HG03571 (cell line): ENCODE measurements around the gene RASA4B.
"Not testable (repeated sequence)": the region's sequence is repeated elsewhere in the genome, so short reads cannot be mapped to it uniquely, and the experiment has no call there.

Experiments used
- ATAC-seq: cut with Tn5 transposase; IDR thresholded peaks from one replicate; pipeline ENCODE4 v1.9.1; 2021; ENCODE audit not compliant: unreplicated experiment

Gene RASA4B

GRCh38 chr7:102512642-102513221 lies 4.8 kb downstream of the RASA4B start:
- ATAC-seq, result not testable (repeated sequence)

GRCh38 chr7:102511860-102512522 lies 5.6 kb downstream of the RASA4B start:
- ATAC-seq, result not testable (repeated sequence)

DNA sequence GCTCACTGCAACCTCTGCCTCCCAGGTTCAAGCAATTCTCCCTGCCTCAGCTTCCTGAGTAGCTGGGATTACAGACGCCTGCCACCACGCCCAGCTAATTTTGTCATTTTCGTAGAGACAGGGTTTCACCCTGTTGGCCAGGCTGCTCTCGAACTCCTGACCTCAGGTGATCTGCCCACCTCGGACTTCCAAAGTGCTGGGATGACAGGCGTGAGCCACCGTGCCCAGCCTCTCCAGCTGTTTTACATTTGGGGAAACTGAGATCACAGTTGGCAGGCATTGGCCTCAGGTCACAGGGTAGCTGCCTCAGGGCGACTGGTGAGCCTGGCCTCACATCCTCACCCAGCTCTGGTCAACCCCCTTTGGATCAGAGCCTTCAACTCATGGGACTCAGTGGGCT lies 7.0 kb downstream of the RASA4B start:
- ATAC-seq, result not testable (repeated sequence)

DNA sequence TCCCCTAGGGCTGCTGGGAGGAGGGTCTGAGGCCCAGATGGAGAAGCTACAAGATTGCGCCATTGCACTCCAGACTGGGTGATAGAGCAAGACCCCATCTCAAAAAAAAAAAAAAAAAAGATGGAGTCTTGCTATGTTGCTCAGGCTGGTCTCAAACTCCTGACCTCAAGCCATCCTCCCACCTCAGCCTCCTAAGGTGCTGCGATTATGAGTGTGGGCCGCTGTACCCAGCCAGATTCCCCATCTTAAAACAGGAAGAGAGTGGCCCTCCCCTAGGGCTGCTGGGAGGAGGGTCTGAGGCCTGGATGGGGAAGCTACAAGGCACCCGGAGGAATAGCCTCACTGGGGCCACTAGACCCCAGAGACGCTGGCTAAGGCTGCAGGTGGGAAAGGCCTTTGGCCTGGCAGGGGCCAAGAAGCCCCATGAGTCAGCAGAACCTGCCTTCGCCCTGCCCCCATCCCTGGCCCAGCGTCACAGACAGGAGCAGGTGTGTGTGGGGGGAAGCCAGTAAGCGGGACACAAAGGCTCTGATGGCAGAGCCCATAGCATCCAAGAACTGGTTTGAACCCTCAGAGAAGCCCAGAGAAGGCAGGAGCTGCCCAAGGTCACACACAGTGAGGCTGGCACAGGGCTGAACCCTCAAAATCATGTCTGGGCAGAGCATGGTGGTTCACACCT lies 10.0 kb downstream of the RASA4B start:
- not testable (repeated sequence) for ATAC-seq

DNA sequence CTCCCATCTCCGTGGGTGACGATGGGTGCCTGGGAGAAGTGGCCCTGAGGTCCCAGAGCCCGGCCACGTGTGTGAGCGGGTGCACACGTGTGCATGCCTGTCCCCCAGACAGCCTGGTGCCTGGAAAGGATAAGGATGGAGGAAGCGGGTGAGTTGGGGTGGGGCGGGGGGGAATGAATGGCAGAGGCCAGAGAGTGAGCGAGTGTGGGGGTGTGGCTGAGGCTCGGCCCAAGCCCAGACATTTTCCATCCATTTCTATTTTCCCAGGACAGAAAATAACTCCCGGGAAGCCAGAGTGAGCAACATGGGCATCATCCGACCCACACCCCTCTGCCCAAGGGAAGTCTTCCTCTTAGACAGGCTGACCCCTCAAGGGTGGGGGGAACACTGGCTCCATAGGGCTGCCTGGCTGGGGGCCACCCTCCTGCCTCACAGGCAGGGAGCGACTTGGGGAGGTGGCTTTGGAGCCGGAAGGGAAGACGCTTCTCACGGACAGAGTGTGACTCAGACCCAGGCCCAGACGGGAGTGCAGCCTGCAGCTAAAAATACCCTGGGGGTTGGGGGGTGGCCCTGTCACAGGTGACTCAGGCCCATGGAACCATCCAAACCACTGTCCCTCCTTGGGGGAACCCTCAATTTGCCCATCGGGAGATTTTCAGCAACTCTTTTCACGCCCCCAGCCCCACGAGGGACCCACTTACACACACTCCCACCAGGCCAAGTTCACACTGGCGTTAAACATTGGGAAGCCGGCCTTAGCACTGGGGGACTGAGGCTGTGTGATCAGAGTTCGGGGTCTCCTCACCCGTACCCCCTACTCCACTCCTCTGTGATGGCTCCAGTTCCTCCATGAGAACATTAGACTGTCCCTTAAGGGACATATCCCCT lies 12.0 kb downstream of the RASA4B start:
- ATAC-seq, result not testable (repeated sequence)

DNA sequence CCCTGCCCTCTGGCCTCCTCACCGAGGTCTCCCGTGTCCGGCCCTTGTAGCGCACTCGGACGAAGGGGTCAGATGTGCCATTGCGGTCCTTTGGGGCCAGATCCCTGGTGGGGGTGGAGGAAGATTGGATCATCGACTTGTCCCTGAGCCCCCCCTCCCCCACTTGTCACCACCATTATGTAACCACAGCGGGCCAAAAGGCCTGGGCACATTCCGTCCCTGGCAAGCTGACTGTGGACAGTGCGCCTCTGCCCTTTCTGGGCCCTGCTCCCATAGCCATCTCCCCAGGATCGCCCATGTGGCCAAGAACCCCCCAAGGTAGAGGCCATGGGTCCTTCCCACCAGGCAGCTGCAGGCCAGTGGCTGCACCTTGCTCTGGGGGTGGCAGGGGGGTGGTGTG lies 14.4 kb downstream of the RASA4B start:
- ATAC-seq, result not testable (repeated sequence)

- not testable (repeated sequence) for ATAC-seq
Measured at GRCh38 chr7:102498321-102498720, 19.3 kb downstream of the RASA4B start.

DNA sequence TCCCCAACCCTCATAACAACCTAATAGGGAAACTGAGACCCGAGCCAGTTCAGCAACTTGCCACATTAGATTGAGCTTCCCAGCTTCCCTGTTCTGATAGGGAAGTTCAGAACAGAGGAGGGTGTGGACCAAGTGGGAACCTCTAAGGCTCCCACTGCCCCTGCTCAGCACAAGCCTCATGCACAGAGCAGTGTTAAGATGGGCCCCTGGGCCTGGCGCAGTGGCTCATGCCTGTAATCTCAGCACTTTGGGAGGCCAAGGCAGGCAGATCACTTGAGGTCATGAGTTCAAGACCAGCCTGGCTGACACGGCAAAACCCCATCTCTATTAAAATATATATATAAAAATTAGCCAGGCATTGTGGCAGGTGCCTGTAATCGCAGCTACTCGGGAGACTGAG lies 20.3 kb downstream of the RASA4B start:
- not testable (repeated sequence) for ATAC-seq

- ATAC-seq, result not testable (repeated sequence)
Measured at GRCh38 chr7:102496861-102497260, 20.7 kb downstream of the RASA4B start.

DNA sequence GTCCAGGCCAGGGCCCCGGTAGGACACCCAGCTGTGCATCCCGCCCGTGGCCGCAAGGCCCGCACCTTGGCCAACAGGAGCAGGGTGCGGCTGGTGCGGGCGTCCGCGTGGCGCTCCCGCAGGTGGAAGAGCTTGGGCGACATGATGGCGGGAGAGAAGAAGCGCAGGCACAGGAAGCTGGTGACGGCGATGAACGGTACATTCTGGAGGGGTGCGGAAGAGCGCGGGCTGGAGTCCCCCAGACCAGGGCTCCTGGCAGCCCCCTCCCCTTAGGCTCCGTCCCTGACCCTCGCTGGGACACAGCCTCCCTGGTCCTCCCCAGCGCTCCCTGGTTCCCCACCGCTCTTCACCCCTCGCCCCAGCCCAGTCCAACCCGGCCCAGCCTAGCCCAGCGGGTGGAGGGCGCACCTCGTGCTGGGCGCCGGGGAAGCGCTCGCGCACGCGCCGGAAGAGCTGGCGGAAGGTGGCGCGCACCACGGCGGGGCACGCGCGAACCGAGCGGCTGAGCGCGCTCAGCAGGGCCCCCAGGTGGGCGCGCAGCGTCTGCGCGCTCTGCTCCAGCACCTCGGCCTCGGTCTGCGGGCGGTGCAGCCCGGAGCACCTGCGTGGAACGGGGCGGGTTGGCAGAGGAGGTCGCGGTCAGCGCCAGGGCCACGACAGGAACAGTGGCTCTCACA lies 23.0 kb downstream of the RASA4B start:
- peak; percentile 62 for ATAC-seq

DNA sequence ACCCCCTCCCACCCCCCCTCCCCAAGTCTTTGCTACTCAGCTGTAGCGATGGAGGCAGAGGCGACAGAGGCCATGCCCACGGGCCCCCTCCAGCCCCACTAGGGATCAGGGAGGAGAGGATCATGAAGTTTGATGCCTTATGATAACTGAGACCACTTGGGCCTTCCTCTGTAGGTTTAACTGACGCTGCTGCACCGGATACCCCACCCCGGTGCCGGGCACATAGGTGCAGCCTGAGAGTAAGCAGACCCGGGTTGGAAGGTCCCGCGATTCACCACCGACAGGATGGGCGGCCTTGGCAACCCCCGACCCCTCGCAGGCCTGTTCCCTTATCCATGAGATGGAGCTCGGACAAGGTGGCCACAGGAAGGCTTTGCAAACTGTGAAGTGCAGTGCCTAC lies 23.6 kb downstream of the RASA4B start:
- not testable (repeated sequence) for ATAC-seq

DNA sequence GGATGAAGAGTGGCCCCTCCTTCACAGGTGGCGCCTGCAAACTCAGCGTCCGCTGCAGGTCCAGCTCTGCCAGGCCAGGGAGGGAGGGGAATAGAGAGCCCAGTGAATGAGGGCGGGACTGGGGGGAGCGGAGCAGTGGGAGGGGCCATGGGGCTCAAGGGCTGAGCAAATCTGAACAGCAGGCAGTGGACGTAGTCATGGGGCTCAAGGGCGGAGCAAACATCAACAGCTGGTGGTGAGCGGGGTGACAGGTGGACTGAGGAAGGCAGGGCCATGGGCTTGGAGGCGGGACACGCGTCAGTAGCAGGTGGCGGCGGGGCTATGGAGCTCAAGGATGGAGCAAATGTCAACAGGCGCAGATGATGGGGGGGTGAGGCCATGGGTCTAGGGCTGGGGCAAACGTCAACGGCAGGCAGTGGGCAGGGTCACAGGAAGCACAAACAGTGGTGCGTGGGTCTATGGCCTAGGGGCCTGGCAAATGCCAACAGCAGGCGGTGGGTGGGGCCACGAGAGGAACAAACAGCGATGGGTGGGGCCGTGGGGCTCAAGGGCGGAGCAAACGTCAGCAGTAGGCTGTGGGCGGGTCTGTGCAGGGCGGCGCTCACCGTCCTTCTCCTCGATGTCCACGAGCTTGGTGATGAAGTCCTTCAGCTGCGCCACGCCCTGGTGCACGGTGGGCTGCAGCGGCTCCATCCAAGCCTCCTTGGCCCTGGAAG lies 24.2 kb downstream of the RASA4B start:
- peak; percentile 37 for ATAC-seq

DNA sequence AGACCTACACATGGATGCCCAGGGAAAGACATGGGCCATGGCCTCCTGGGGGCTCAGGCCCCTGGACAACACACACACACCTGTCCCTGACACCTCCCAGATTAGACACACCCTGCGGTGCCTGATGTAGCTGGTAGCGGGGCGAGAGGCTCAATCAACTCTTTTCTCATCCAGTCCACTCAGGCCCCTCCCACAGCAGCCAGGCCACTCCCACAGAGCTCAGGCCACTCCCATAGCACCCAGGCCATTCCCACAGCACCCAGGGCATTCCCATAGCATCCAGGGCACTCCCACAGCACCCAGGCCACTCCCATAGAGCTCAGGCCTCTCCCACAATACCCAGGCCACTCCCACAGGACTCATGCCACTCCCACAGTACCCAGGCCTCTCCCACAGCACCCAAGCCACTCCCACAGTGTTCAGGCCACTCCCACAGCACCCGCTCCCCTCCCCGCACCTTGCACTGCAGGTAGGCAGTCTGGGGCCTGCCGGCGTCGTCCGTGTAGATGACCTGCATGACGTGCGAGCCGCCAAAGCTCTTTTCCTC lies 27.0 kb downstream of the RASA4B start:
- peak; percentile 51 for ATAC-seq

DNA sequence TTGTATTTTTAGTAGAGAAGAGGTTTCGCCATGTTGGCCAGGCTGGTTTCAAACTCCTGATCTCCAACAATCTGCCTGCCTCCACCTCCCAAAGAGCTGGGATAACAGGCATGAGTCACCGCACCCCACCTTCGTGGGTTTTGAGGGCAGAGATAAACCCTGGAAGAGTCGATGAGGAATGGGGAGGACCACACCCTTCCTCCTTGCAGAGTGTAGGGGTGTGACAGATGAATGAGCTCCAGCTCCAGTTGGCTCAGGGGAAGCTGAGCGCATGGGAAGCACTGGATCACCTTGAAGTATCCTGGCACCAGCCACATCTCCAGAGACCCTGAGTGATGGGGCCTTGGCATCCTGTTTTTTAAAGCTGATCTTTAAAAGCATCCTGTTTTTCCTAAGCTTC lies 33.3 kb downstream of the RASA4B start:
- ATAC-seq, result not testable (repeated sequence)

GRCh38 chr7:102481962-102482361 lies 35.6 kb downstream of the RASA4B start:
- ATAC-seq, result not testable (repeated sequence)

- not testable (repeated sequence) for ATAC-seq
Measured at GRCh38 chr7:102479982-102480637, 37.5 kb downstream of the RASA4B start.

GRCh38 chr7:102479209-102479584 lies 38.4 kb downstream of the RASA4B start:
- peak; percentile 18 for ATAC-seq

- peak; percentile 83 for ATAC-seq
Measured at GRCh38 chr7:102478314-102479208, 39.0 kb downstream of the RASA4B start, which contains the start of gene POLR2J. TSS of gene POLR2J (minus strand) at chr7:102478922. CDS start at chr7:102478860, 62 bp downstream.
